Neural cell (in vitro differentiated cells): ENCODE results near the gene CDH4.

Source experiments
- CTCF ChIP-seq: fragments of 450-650 bp; IDR thresholded peaks from 2 replicates; pipeline ENCODE4 v1.5.1; 2014; ENCODE audit warnings: antibody characterized with exemption, mild to moderate bottlenecking, moderate library complexity; ENCODE audit not compliant: poor library complexity, severe bottlenecking
- MXI1 ChIP-seq: fragments of 450-650 bp; conservative IDR thresholded peaks from 2 replicates; pipeline ENCODE4 v1.6.1; 2014; ENCODE audit warnings: antibody characterized with exemption, mild to moderate bottlenecking; ENCODE audit not compliant: poor library complexity, severe bottlenecking
- POLR2AphosphoS5 ChIP-seq: IDR thresholded peaks from 2 replicates; pipeline ENCODE4 v1.6.1; 2012
- RAD21 ChIP-seq: fragments of 450-650 bp; conservative IDR thresholded peaks from 2 replicates; pipeline ENCODE4 v1.6.1; 2014; ENCODE audit warnings: antibody characterized with exemption, mild to moderate bottlenecking, moderate library complexity
- REST ChIP-seq: IDR thresholded peaks from 2 replicates; pipeline ENCODE4 v1.6.1; 2012; ENCODE audit warnings: borderline replicate concordance

GRCh38 chr20:61317966-61318530 lies 66.0 kb downstream of the CDH4 start:
- TF ChIP-seq CTCF (no peak), POLR2AphosphoS5 (no peak), RAD21 (no peak), REST (no peak), MXI1 (no peak)
